Lower leg skin (tissue), 4 donors: ENCODE measurements around the gene PPP1R8. TPM values are rescaled to one million over a fixed set of nuclear protein-coding genes. Genes with fewer than 3 reads are reported as not detected.

Experiments used
- DNase-seq, 2 donors: peaks; one replicate each; pipeline ENCODE4 v3.0.0-alpha.2; 2019; ENCODE audit warnings: low spot score in 2 of 2
- H3K4me3 ChIP-seq: fragments of 200-600 bp; sonication (generic); 2 replicates; pipeline ENCODE4 v1.5.1; 2017; ENCODE audit warnings: mild to moderate bottlenecking, low read depth; ENCODE audit not compliant: poor library complexity, severe bottlenecking
- CTCF ChIP-seq, 3 donors: fragments of 450-650 bp; IDR thresholded peaks; one replicate each; pipeline ENCODE4 v1.5.1; 2016; ENCODE audit warnings: antibody characterized with exemption in 3 of 3, mild to moderate bottlenecking in 3 of 3, moderate library complexity in 2 of 3
- POLR2A ChIP-seq, 2 donors: fragments of 450-650 bp; IDR thresholded peaks; one replicate each; pipeline ENCODE4 v1.6.1; 2016 to 2017; ENCODE audit warnings: antibody characterized with exemption in 2 of 2, mild to moderate bottlenecking in 1 of 2, moderate library complexity in 1 of 2
- WGBS, 2 donors: methylation state at CpG; one replicate each; pipeline ENCODE4 v1.1.5; 2018; 5-methylcytosine and 5-hydroxymethylcytosine counted together
- intact Hi-C: fragments of 100-400 bp; cut with DNase I; formaldehyde crosslinking; loops from one replicate; pipeline ENCODE4 v1.15.0; 2023; ENCODE audit warnings: low total_unique reads
- total RNA-seq, 4 donors: library from RNA; depleted of rRNA; stranded (reverse); fragments of >200 nt; gene quantifications; one replicate each; pipeline ENCODE4 v1.1.0, GENCODE V29; 2016

PPP1R8 gene
- total RNA-seq, 4 donors from 2014 or later, result 25.1 to 49.1 (median 42.0) TPM

- intact Hi-C loops, result no loop called here
- TF ChIP-seq POLR2A (IDR thresholded peaks at IDR 0.05) (no peak), CTCF (IDR thresholded peaks at IDR 0.05) (no peak)
- no peak for DNase-seq
- 92 to 94% methylated on average over 1 of the region's 1 CpG for WGBS, 2 donors
- H3K4me3 ChIP-seq, result no peak overlapping the region
Observed at GRCh38 chr1:27809883-27810282, 20.7 kb upstream of the PPP1R8 start.

GRCh38 chr1:27811741-27812500 lies 18.7 kb upstream of the PPP1R8 start:
- 91 to 93% methylated on average over 6 of the region's 6 CpGs for WGBS, 2 donors
- no peak for TF ChIP-seq CTCF (IDR thresholded peaks at IDR 0.05)
- intact Hi-C loops, result no loop called here
- no peak for DNase-seq
- no peak overlapping the region for H3K4me3 ChIP-seq

DNA sequence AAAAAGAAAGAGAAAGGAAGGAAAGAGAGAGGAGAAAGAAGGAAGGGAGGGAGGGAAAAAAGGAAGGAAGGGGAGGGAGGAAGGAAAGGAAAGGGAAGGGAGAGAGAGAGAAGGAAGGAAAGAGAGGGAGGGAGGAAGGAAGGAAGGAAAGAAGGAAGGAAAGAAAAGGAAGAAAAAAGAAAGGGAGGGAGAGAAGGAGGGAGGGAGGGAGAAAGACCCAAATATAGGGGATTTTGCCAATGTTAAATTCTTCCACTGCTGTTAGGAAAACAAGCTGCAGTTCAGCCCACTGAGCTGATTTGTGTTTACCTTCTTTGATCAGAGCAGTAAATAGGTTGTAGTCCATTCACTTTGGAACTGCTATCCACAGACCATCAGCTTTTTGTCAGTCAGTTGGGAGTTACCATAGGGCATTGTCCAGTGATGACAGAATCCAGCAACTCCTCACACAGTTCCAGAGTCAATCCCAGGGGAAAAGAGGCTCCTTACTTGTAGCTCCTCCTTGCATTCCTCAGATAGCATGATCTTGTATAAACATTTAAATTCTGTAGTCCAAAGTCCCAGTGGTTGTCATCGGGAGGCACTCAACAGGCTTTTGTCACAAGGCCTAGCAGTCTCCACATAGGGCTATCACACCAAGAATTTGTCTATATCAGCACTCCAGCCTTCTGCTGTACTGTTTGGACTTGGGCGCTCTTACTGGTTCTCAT lies 13.5 kb upstream of the PPP1R8 start:
- intact Hi-C loops, result no loop called here
- no peak for DNase-seq
- TF ChIP-seq POLR2A (IDR thresholded peaks at IDR 0.05), result no peak
- no peak for TF ChIP-seq CTCF (IDR thresholded peaks at IDR 0.05)

DNA sequence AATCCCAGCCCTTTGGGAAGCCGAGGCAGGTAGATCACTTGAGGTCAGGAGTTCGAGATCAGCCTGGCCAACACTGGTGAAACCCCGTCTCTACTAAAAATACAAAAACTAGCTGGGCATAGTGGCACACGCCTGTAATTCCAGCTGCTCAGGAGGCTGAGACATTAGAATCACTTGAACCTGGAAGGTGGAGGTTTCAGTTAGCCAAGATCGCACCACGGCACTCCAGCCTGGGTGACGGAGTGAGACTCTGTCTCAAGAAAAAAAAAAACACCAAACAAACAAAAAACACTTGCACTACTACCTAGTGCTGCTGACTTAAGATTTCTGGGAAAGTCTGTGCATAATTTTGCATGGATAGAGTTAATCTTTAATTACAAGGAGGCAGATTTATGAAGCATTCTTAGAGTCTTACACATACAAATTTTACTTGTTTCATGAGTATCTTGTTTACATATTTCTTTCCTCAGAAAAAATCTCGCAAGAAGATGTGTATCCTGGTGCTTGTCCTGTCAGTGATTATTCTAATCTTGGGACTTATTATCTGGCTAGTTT lies 8.7 kb upstream of the PPP1R8 start:
- intact Hi-C loops, result no loop called here
- no peak overlapping the region for H3K4me3 ChIP-seq
- DNase-seq, result no peak
- TF ChIP-seq POLR2A (IDR thresholded peaks at IDR 0.05), result no peak
- TF ChIP-seq CTCF (IDR thresholded peaks at IDR 0.05), result no peak
- 90 to 92% methylated on average over 8 of the region's 8 CpGs for WGBS, 2 donors

More for the DNA sequence above, 13.5 kb upstream of the PPP1R8 start:
- WGBS, 2 donors, result 80 to 82% methylated on average over 2 of the region's 2 CpGs
- H3K4me3 ChIP-seq, result no peak overlapping the region

DNA sequence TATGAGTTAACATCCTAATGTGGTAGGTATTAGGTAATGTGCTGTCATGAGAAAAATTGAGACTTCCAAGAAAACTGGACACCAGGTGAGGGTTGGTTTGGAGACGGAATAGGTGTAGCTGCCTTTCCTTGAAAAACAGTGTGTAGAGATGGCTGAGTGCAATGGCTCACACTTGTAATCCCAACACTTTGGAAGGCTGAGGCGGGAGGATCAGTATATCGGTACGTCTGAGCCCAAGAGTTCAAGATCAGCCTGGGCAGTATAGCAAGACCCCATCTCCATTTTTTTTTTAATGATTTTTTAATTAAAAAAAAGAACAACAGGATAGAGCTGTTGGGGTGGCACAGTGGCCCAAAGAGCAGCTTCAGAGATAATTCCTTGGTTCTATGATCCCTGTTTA lies 6.8 kb upstream of the PPP1R8 start:
- WGBS, 2 donors, result 97% methylated on average over 4 of the region's 4 CpGs

More for the DNA sequence above, 6.8 kb upstream of the PPP1R8 start:
- H3K4me3 ChIP-seq, result no peak overlapping the region
- no peak for DNase-seq
- intact Hi-C loops, result no loop called here
- TF ChIP-seq CTCF (IDR thresholded peaks at IDR 0.05) (no peak), POLR2A (IDR thresholded peaks at IDR 0.05) (no peak)
